ENCODE data around the gene SETBP1. TPM values are rescaled to one million over a fixed set of nuclear protein-coding genes. Genes with fewer than 3 reads are reported as not detected.

SETBP1 gene
- total RNA-seq, 1 experiment from 2014 or later = 0.23 TPM

- Histone ChIP-seq H3K27me3 (ENCODE audit: control insufficient read depth, insufficient read depth, low read length) (no peaks in the 10 kb centered on the region), H3K36me3 (ENCODE audit: control insufficient read depth, insufficient read depth, low read length) (no peaks in the 10 kb centered on the region), H3K4me3 (ENCODE audit: low read depth in 2 of 2, low read length in 2 of 2) (no peak overlapping the region), H3K4me1 (ENCODE audit: control insufficient read depth, insufficient read depth, low read length) (no peaks in the 10 kb centered on the region), H3K27ac (ENCODE audit: low read length) (no peak overlapping the region), H3K9me3 (ENCODE audit: control insufficient read depth, insufficient read depth, low read depth, low read length) (no peaks in the 10 kb centered on the region)
- ChIA-PET POLR2A (no interaction called here), CTCF (no interaction called here)
- no peak for TF ChIP-seq POLR2AphosphoS5 (IDR thresholded peaks at IDR 0.05; ENCODE audit: low read depth, low read length)
- DNase-seq (ENCODE audit: low read depth, low spot score) (no peak), ATAC-seq (no peak)
- no TSS peak for BruUV-seq (replicated peaks)
- intact Hi-C loops (cut with micrococcal nuclease; ENCODE audit: unreplicated experiment) (no loop called here), in situ Hi-C loops (cut with HindIII; ENCODE audit: low pct_unique_long_range_greater_than_20kb, low sequenced_read_pairs) (no loop called here)
These were observed 358.7 kb downstream of the SETBP1 start for GRCh38 chr18:45039376-45039775.

GRCh38 chr18:45040879-45041278 lies 360.2 kb downstream of the SETBP1 start:
- ATAC-seq = no peak
- intact Hi-C loops (cut with micrococcal nuclease; ENCODE audit: unreplicated experiment) = no loop called here
- CTCF ChIA-PET = no interaction called here

More at GRCh38 chr18:45040879-45041278, 360.2 kb downstream of the SETBP1 start:
- no peaks in the 10 kb centered on the region for H3K9me3 ChIP-seq (ENCODE audit: control insufficient read depth, insufficient read depth, low read depth, low read length)
- no TSS peak for BruUV-seq (replicated peaks)
- in situ Hi-C loops (cut with HindIII; ENCODE audit: low pct_unique_long_range_greater_than_20kb, low sequenced_read_pairs) = no loop called here
- no peaks in the 10 kb centered on the region for H3K4me1 ChIP-seq (ENCODE audit: control insufficient read depth, insufficient read depth, low read length)
- TF ChIP-seq POLR2AphosphoS5 (IDR thresholded peaks at IDR 0.05; ENCODE audit: low read depth, low read length) (no peak), REST (IDR thresholded peaks at IDR 0.05; ENCODE audit: insufficient read depth in 1 of 2, low read depth in 2 of 2, low read length in 1 of 2) (no peak), CTCF (IDR thresholded peaks at IDR 0.05) (no peak), TCF7L2 (IDR thresholded peaks at IDR 0.05; ENCODE audit: low read depth, low read length) (no peak), SIN3A (IDR thresholded peaks at IDR 0.05; ENCODE audit: borderline replicate concordance, insufficient read depth, low read depth, low read length) (no peak)
- no peak overlapping the region for H3K27ac ChIP-seq (ENCODE audit: low read length)
- H3K36me3 ChIP-seq (ENCODE audit: control insufficient read depth, insufficient read depth, low read length) = no peaks in the 10 kb centered on the region
- POLR2A ChIA-PET = no interaction called here
- H3K27me3 ChIP-seq (ENCODE audit: control insufficient read depth, insufficient read depth, low read length) = no peaks in the 10 kb centered on the region
- H3K4me3 ChIP-seq (ENCODE audit: low read depth in 2 of 2, low read length in 2 of 2) = no peak overlapping the region
- DNase-seq (ENCODE audit: low read depth, low spot score) = no peak
